ENCODE measurements around the gene KIAA2012. TPM values are rescaled to one million over a fixed set of nuclear protein-coding genes. Genes with fewer than 3 reads are reported as not detected.

Gene KIAA2012
- total and polyA plus RNA-seq, 7 experiments from 2014 or later: not detected

DNA sequence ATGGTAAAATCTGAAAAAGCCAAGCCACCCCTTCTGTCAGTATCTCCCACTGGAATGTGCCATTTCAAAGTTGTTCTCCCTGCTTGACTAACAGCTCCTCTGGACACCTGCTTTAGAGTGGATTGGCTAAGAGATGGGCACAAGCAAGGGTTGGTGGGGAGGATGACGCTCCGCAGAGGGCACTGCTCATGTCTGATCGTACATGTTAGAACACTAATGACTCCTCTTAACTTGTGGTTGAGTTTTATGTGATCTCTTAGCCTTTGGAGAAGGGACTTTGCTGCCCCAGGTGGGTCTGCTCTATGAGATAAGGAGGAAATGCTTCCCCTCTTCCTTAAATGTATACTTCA is 8.2 kb upstream of the KIAA2012 start:
- no peak for DNase-seq
- CTCF ChIA-PET: no interaction called here
- no peak overlapping the region for H3K27ac Mint-ChIP-seq

DNA sequence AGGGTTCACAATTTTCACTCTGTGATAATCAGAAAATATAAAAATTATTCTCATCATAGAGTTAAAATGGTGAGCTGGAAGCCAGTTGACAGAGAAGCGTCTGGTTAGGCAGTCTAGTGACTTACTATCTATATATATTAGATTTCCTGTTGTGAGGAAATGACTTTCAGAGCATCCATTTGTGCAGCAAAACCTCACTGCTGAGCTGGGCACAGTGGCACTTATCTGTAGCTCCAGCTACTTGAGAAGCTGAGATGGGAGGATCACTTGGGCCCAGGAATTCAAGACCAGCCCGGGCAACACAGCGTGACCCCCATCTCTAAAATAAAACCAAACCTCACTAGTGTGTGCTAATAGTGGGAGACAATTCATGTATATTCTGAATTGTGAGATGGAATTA is 7.2 kb upstream of the KIAA2012 start:
- H3K36me3 Mint-ChIP-seq: no peaks in the 10 kb centered on the region
- ChIA-PET POLR2A (no interaction called here), CTCF (no interaction called here)
- no peaks in the 10 kb centered on the region for H3K4me1 Mint-ChIP-seq
- ATAC-seq (no peak), DNase-seq (no peak)
- Histone ChIP-seq H3K36me3 (ENCODE audit: control insufficient read depth in 2 of 3, insufficient read depth in 3 of 3, low read length in 3 of 3) (no peaks in the 10 kb centered on the region), H3K4me1 (ENCODE audit: control insufficient read depth in 2 of 2, insufficient read depth in 2 of 2, low read length in 2 of 2) (no peaks in the 10 kb centered on the region), H3K9me3 (ENCODE audit: control insufficient read depth in 2 of 3, low read length in 3 of 3) (no peaks in the 10 kb centered on the region), H3K27me3 (ENCODE audit: control insufficient read depth in 2 of 2, insufficient read depth in 2 of 2, low read length in 2 of 2) (no peaks in the 10 kb centered on the region), H3K4me3 (ENCODE audit: low read length) (no peak overlapping the region), H3K27ac (ENCODE audit: low read depth, low read length) (no peak overlapping the region)
- no peaks in the 10 kb centered on the region for H3K9me3 Mint-ChIP-seq
- H3K27ac Mint-ChIP-seq: no peak overlapping the region
- no peak overlapping the region for H3K4me3 Mint-ChIP-seq
- H3K27me3 Mint-ChIP-seq: peaks cover 0 to 5% (median 4%) of the 10 kb centered on the region in 5 donors
- intact Hi-C loops (cut with micrococcal nuclease): no loop called here

More for the DNA sequence above, 8.2 kb upstream of the KIAA2012 start:
- no peaks in the 10 kb centered on the region for H3K36me3 Mint-ChIP-seq
- ATAC-seq: no peak
- intact Hi-C loops (cut with micrococcal nuclease): no loop called here
- Histone ChIP-seq H3K27ac (ENCODE audit: low read depth, low read length) (no peak overlapping the region), H3K9me3 (ENCODE audit: control insufficient read depth in 2 of 3, low read length in 3 of 3) (no peaks in the 10 kb centered on the region), H3K4me3 (ENCODE audit: low read length) (no peak overlapping the region), H3K27me3 (ENCODE audit: control insufficient read depth in 2 of 2, insufficient read depth in 2 of 2, low read length in 2 of 2) (no peaks in the 10 kb centered on the region), H3K36me3 (ENCODE audit: control insufficient read depth in 2 of 3, insufficient read depth in 3 of 3, low read length in 3 of 3) (no peaks in the 10 kb centered on the region), H3K4me1 (ENCODE audit: control insufficient read depth in 2 of 2, insufficient read depth in 2 of 2, low read length in 2 of 2) (no peaks in the 10 kb centered on the region)
- POLR2A ChIA-PET: no interaction called here
- no peak overlapping the region for H3K4me3 Mint-ChIP-seq
- H3K9me3 Mint-ChIP-seq: no peaks in the 10 kb centered on the region
- peaks cover 3 to 12% (median 8%) of the 10 kb centered on the region in 5 donors for H3K27me3 Mint-ChIP-seq
- H3K4me1 Mint-ChIP-seq: no peaks in the 10 kb centered on the region

GRCh38 chr2:202066875-202067274 is 6.2 kb upstream of the KIAA2012 start:
- ChIA-PET CTCF (interaction anchor here (0.6 kb wide), 1 partner anchor 122 kb away, joined by 3 read pairs; no protein-coding TSS in a partner anchor), POLR2A (no interaction called here)
- no peaks in the 10 kb centered on the region for H3K36me3 Mint-ChIP-seq
- H3K4me3 Mint-ChIP-seq: no peak overlapping the region
- ATAC-seq: no peak
- no peak overlapping the region for H3K4me3 ChIP-seq (ENCODE audit: low read length)
- no peak for DNase-seq
- no peak overlapping the region for H3K27ac ChIP-seq (ENCODE audit: low read depth, low read length)
- no peaks in the 10 kb centered on the region for H3K9me3 Mint-ChIP-seq
- peaks cover 0 to 4% (median 2%) of the 10 kb centered on the region in 5 donors for H3K27me3 Mint-ChIP-seq
- intact Hi-C loops (cut with micrococcal nuclease): no loop called here
- no peaks in the 10 kb centered on the region for H3K9me3 ChIP-seq (ENCODE audit: control insufficient read depth in 2 of 3, low read length in 3 of 3)
- no peaks in the 10 kb centered on the region for H3K4me1 ChIP-seq (ENCODE audit: control insufficient read depth in 2 of 2, insufficient read depth in 2 of 2, low read length in 2 of 2)
- no peaks in the 10 kb centered on the region for H3K27me3 ChIP-seq (ENCODE audit: control insufficient read depth in 2 of 2, insufficient read depth in 2 of 2, low read length in 2 of 2)
- H3K4me1 Mint-ChIP-seq: no peaks in the 10 kb centered on the region
- no peaks in the 10 kb centered on the region for H3K36me3 ChIP-seq (ENCODE audit: control insufficient read depth in 2 of 3, insufficient read depth in 3 of 3, low read length in 3 of 3)
- H3K27ac Mint-ChIP-seq: no peak overlapping the region

DNA sequence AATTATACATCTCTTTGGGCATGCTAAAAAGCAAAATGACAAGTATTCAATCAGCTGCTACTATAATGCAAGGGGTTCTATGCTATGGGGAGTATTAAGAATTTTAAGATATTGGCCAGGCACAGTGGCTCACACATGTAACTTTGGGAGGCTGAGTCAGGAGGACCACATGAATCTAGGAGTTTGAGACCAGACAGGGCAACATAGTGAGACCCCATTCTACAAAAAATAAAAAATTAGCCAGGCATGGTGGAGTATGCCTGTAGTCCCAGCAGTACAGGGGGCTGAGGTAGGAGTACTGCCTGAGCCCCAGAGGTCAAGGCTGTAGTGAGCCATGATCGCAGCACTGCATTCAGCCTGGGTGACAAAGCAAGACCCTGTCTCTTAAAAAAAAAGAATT is 5.5 kb upstream of the KIAA2012 start:
- Histone ChIP-seq H3K9me3 (ENCODE audit: control insufficient read depth in 2 of 3, low read length in 3 of 3) (no peaks in the 10 kb centered on the region), H3K36me3 (ENCODE audit: control insufficient read depth in 2 of 3, insufficient read depth in 3 of 3, low read length in 3 of 3) (no peaks in the 10 kb centered on the region), H3K4me1 (ENCODE audit: control insufficient read depth in 2 of 2, insufficient read depth in 2 of 2, low read length in 2 of 2) (no peaks in the 10 kb centered on the region), H3K27me3 (ENCODE audit: control insufficient read depth in 2 of 2, insufficient read depth in 2 of 2, low read length in 2 of 2) (no peaks in the 10 kb centered on the region), H3K4me3 (ENCODE audit: low read length) (no peak overlapping the region), H3K27ac (ENCODE audit: low read depth, low read length) (no peak overlapping the region)
- POLR2A ChIA-PET: no interaction called here
- intact Hi-C loops (cut with micrococcal nuclease): no loop called here
- peaks cover 0 to 8% (median 3%) of the 10 kb centered on the region in 5 donors for H3K27me3 Mint-ChIP-seq
- no peak for DNase-seq
- H3K36me3 Mint-ChIP-seq: no peaks in the 10 kb centered on the region
- no peak overlapping the region for H3K27ac Mint-ChIP-seq
- ATAC-seq: no peak
- H3K9me3 Mint-ChIP-seq: no peaks in the 10 kb centered on the region
- CTCF ChIA-PET: no interaction called here
- no peaks in the 10 kb centered on the region for H3K4me1 Mint-ChIP-seq
- H3K4me3 Mint-ChIP-seq: no peak overlapping the region

GRCh38 chr2:202069170-202070067 is 3.6 kb upstream of the KIAA2012 start:
- Mint-ChIP-seq H3K4me3 (no peak overlapping the region), H3K27me3 (peaks cover 0 to 10% (median 3%) of the 10 kb centered on the region in 5 donors), H3K36me3 (no peaks in the 10 kb centered on the region), H3K4me1 (no peaks in the 10 kb centered on the region), H3K9me3 (no peaks in the 10 kb centered on the region), H3K27ac (no peak overlapping the region)
- intact Hi-C loops (cut with micrococcal nuclease): no loop called here
- POLR2A ChIA-PET: no interaction called here
- no peaks in the 10 kb centered on the region for H3K36me3 ChIP-seq (ENCODE audit: control insufficient read depth in 2 of 3, insufficient read depth in 3 of 3, low read length in 3 of 3)
- H3K4me1 ChIP-seq (ENCODE audit: control insufficient read depth in 2 of 2, insufficient read depth in 2 of 2, low read length in 2 of 2): no peaks in the 10 kb centered on the region
- CTCF ChIA-PET: no interaction called here
- DNase-seq (no peak), ATAC-seq (no peak)
- no peak overlapping the region for H3K4me3 ChIP-seq (ENCODE audit: low read length)
- no peaks in the 10 kb centered on the region for H3K27me3 ChIP-seq (ENCODE audit: control insufficient read depth in 2 of 2, insufficient read depth in 2 of 2, low read length in 2 of 2)
- H3K9me3 ChIP-seq (ENCODE audit: control insufficient read depth in 2 of 3, low read length in 3 of 3): no peaks in the 10 kb centered on the region
- no peak overlapping the region for H3K27ac ChIP-seq (ENCODE audit: low read depth, low read length)

DNA sequence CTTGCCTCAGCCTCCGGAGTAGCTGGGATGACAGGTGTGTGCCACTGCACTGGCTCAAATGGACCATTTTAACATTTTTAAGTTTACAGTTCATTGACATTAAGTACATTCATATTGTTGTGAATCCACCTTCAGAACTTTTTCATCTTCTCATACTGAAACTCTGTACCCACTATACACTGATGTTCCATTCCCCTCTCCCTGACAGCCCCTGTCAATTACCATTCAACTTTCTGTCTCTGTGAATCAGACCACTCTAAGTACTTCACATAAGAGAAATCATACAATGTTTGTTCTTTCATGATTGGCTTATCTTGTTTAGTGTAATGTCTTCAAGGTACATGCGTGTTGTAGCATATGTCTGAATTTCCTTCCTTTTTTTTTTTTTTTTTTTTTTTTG is 1.9 kb upstream of the KIAA2012 start:
- H3K4me1 ChIP-seq (ENCODE audit: control insufficient read depth in 2 of 2, insufficient read depth in 2 of 2, low read length in 2 of 2): no peaks in the 10 kb centered on the region
- ChIA-PET CTCF (no interaction called here), POLR2A (no interaction called here)
- no peaks in the 10 kb centered on the region for H3K27me3 ChIP-seq (ENCODE audit: control insufficient read depth in 2 of 2, insufficient read depth in 2 of 2, low read length in 2 of 2)
- Mint-ChIP-seq H3K36me3 (no peaks in the 10 kb centered on the region), H3K27ac (peak overlapping the region in 1 of 9 donors; percentile 18), H3K4me3 (no peak overlapping the region), H3K4me1 (no peaks in the 10 kb centered on the region), H3K9me3 (peaks cover 0 to 2% (median 0%) of the 10 kb centered on the region in 11 donors), H3K27me3 (peaks cover 0 to 10% (median 8%) of the 10 kb centered on the region in 5 donors)
- no peak for DNase-seq
- H3K36me3 ChIP-seq (ENCODE audit: control insufficient read depth in 2 of 3, insufficient read depth in 3 of 3, low read length in 3 of 3): no peaks in the 10 kb centered on the region
- intact Hi-C loops (cut with micrococcal nuclease): no loop called here
- H3K4me3 ChIP-seq (ENCODE audit: low read length): no peak overlapping the region
- no peaks in the 10 kb centered on the region for H3K9me3 ChIP-seq (ENCODE audit: control insufficient read depth in 2 of 3, low read length in 3 of 3)
- H3K27ac ChIP-seq (ENCODE audit: low read depth, low read length): no peak overlapping the region
- no peak for ATAC-seq

DNA sequence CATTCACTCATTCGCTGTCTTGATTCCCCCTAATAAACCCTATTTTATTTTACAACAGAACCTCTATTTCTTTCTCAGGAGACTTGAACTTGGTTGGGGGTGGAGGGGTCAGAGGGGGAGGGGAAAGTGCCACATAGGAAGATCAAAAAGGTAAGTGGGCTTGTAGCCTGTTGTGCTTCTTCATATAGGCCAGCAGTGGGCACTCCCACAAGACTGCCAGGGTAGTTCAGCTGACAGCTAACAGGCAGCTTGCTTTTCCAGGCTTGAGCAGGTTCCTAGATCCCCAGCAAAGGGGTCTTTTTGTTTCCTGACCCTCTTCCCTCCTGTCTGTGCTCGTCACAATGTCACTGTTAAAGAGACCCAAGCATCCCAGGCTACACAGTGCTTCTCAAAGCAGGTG is 829 bp upstream of the KIAA2012 start:
- intact Hi-C loops (cut with micrococcal nuclease): no loop called here
- Mint-ChIP-seq H3K36me3 (no peaks in the 10 kb centered on the region), H3K4me3 (no peak overlapping the region), H3K27me3 (peaks cover 0 to 10% (median 8%) of the 10 kb centered on the region in 5 donors), H3K4me1 (no peaks in the 10 kb centered on the region), H3K27ac (no peak overlapping the region), H3K9me3 (peaks cover 0 to 2% (median 0%) of the 10 kb centered on the region in 11 donors)
- no peak for DNase-seq
- no peak for ATAC-seq
- H3K36me3 ChIP-seq (ENCODE audit: control insufficient read depth in 2 of 3, insufficient read depth in 3 of 3, low read length in 3 of 3): no peaks in the 10 kb centered on the region
- no peak overlapping the region for H3K4me3 ChIP-seq (ENCODE audit: low read length)
- no peaks in the 10 kb centered on the region for H3K9me3 ChIP-seq (ENCODE audit: control insufficient read depth in 2 of 3, low read length in 3 of 3)
- H3K27ac ChIP-seq (ENCODE audit: low read depth, low read length): no peak overlapping the region
- no peaks in the 10 kb centered on the region for H3K27me3 ChIP-seq (ENCODE audit: control insufficient read depth in 2 of 2, insufficient read depth in 2 of 2, low read length in 2 of 2)
- ChIA-PET POLR2A (no interaction called here), CTCF (no interaction called here)
- no peaks in the 10 kb centered on the region for H3K4me1 ChIP-seq (ENCODE audit: control insufficient read depth in 2 of 2, insufficient read depth in 2 of 2, low read length in 2 of 2)

All from naive thymus-derived CD4-positive, alpha-beta T cell (primary cell).